Keratinocyte (primary cell): ENCODE results near the gene ATL3.

Experiments
- EZH2 ChIP-seq: IDR thresholded peaks from one replicate; pipeline ENCODE4 v1.6.1; 2012; ENCODE audit warnings: inconsistent platforms, mild to moderate bottlenecking, low read length, moderate library complexity
- TF ChIP-seq, protein P1 (sequence below), 3 experiments: IDR thresholded peaks in 1 of 3; conservative IDR thresholded peaks in 1 of 3; optimal IDR thresholded peaks in 1 of 3; 2 replicates in 2 of 3; 3 replicates in 1 of 3; pipeline versions ENCODE3 to v1.5.1; 2011; ENCODE audit warnings: low read length in 3 of 3, mild to moderate bottlenecking in 3 of 3, moderate library complexity in 2 of 3, control low read depth in 1 of 3, inconsistent platforms in 1 of 3; ENCODE audit not compliant: insufficient read depth in 2 of 3; ENCODE audit errors: extremely low read depth in 1 of 3

DNA sequence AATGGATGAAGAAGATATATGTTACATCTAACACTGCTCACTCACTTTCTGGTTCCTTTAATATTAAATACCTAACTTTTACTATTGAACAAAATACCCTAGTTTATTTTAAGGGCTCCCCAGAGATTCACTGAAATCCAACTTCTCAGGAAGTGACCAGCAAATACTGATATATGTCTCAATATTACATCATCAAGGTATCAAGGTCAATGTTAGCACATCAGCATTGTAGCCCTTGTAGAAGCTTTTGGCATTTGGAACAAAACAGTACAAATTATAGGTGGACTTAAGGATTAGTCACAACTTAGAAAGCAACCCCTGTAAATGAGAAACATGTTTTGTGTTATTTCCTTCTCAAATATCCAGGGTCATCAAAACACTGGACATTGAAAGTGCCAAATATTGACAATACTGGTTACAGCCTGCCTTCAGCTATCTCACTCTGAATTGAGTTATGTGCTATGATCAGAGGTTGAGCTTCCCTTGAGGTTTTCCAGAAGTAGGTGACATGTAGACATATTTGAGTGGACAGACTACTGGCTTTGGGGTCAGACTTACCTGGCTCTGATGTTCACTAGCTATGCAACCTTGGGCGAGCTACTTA, 1.9 kb upstream of the ATL3 start:
- TF ChIP-seq, protein P1, sequence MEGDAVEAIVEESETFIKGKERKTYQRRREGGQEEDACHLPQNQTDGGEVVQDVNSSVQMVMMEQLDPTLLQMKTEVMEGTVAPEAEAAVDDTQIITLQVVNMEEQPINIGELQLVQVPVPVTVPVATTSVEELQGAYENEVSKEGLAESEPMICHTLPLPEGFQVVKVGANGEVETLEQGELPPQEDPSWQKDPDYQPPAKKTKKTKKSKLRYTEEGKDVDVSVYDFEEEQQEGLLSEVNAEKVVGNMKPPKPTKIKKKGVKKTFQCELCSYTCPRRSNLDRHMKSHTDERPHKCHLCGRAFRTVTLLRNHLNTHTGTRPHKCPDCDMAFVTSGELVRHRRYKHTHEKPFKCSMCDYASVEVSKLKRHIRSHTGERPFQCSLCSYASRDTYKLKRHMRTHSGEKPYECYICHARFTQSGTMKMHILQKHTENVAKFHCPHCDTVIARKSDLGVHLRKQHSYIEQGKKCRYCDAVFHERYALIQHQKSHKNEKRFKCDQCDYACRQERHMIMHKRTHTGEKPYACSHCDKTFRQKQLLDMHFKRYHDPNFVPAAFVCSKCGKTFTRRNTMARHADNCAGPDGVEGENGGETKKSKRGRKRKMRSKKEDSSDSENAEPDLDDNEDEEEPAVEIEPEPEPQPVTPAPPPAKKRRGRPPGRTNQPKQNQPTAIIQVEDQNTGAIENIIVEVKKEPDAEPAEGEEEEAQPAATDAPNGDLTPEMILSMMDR (optimal IDR thresholded peaks at IDR 0.05 in 1 of 3, IDR thresholded peaks at IDR 0.05 in 1 of 3, conservative IDR thresholded peaks at IDR 0.05 in 1 of 3; ENCODE audit: extremely low read depth in 1 of 3, insufficient read depth in 2 of 3, low read length in 3 of 3): no peak
- TF ChIP-seq EZH2: no peak
